NOMO-1 treated with DMSO at 0.1 percent for 48 hours (cell line): ENCODE data around the gene GAB3.

Experiments used
- DNase-seq: peaks from one replicate; lab custom pipeline; 2025; ENCODE audit not compliant: unreplicated experiment; lab: John Stamatoyannopoulos, UW

GAB3 gene, protein sequence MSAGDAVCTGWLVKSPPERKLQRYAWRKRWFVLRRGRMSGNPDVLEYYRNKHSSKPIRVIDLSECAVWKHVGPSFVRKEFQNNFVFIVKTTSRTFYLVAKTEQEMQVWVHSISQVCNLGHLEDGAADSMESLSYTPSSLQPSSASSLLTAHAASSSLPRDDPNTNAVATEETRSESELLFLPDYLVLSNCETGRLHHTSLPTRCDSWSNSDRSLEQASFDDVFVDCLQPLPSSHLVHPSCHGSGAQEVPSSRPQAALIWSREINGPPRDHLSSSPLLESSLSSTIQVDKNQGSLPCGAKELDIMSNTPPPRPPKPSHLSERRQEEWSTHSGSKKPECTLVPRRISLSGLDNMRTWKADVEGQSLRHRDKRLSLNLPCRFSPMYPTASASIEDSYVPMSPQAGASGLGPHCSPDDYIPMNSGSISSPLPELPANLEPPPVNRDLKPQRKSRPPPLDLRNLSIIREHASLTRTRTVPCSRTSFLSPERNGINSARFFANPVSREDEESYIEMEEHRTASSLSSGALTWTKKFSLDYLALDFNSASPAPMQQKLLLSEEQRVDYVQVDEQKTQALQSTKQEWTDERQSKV

DNA sequence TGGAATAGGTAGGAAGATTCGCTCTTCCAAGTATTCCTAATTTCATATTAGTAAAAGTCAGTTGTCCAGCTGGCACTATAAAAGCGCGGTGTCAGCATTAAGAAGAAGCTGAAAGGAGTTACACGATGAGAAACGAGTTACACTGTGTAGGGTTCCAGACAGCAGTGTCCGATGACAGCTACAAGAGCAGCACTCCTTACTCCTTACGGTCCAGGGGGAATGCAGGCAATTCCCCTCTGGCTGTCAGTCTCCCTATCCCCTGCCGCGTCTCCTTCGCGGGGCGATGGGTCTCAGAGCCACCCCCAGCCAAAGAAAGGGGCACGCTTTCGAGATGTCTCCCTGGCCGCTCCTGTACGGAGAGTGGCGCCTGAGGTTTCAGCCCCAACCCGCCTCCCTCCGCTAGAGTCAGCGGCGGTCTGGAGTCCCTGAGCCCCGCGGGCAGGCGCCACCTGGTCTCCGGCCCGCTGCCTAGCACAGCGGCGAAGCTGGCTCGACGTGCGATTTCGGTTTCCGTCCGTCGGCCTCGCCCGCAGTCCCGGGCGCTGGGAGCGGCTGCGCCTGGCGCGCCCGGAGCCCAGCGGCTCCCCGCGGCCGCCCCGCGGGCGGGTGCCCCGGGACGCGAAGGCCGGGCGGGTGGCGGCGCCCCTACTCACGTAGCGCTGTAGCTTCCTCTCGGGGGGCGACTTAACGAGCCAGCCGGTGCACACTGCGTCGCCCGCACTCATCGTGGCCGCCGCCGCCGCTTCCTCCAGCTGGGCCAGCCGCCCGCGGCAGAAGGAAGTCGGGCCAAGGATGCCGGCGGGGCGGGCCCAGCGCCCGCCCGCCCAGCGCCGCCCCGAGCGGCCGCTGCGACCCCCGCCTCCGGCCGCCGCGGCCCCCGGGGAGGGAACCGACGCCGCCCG, at the start of gene GAB3:
TSS of gene GAB3 (minus strand) at position 777 of the 902 bp plus-strand sequence. CDS start at position 725, 52 bp downstream.
- peak; percentile 27 for DNase-seq

DNA sequence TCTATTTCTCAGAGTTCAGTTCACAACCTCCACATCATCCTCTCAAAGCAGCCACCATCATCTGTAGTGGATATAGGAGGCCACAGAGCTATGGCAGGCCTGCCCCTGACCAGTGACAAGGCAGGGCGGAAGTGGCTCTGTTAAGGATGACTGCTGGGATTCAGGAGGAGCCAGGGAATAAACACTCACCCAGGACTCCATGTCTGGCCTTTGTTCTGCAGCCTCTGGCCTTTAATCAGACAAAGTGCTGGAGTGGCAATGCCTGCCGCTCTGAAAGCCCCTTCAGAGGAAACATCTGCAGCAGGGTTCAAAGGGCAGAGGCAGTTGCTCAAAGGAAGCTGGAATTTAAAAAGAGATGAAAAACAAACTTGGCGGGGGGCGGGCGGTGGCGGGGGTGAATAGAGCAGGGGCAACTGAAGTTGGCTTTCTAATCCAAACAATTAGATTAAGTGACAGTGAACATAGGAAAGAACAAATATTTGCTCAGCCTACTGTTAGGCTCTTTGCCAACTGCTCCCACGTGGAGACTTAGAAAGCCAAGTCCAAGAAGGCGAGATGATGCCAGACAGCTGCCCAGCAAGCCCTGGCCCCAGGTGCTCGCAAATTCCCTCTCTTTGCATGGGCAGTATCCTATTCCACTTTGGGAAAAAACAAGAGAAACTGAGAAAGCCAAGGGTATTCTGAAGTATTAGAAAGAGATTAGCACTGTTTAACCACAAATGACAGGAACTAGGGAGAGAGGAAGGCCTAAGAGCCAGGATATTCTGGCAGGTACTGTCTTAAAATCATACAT, 48.9 kb upstream of the GAB3 start:
- no peak for DNase-seq

DNA sequence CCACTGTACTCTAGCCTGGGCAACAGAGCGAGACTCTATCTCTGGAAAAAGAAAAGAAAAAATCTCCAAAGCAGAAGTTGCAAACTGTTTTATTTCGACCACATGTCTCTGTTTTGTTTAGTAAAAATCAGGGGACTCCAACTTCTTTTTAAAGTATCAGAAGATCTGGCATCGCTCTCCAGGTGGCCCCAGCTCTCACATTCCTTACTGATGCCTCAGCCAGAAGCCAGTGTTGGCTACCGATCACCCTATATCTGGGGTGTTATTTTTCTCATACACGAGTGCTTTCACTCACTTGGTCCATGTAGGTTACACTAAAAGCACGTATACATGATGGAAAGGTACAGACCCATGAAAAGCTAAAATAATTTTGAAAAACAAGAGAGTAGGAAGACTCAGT, 46.1 kb upstream of the GAB3 start:
- no peak for DNase-seq

DNA sequence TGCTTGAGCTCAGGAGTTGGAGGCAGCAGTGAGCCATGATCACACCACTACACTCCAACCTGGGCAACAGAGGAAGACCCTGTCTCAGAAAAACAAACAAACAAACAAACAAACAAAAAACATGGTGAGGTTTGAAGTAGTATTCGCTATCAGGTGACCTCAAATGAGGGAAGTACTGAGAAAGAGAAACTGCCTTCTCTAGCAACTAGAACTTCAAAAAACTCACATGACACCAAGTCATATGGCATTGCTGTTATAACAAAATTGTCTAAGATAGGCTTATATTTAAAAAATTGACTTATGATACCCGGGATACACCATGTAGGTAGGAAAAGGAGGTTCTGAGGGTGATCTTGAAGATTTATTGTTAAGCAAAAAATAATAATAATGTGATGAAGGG, 44.1 kb upstream of the GAB3 start:
- DNase-seq = no peak

DNA sequence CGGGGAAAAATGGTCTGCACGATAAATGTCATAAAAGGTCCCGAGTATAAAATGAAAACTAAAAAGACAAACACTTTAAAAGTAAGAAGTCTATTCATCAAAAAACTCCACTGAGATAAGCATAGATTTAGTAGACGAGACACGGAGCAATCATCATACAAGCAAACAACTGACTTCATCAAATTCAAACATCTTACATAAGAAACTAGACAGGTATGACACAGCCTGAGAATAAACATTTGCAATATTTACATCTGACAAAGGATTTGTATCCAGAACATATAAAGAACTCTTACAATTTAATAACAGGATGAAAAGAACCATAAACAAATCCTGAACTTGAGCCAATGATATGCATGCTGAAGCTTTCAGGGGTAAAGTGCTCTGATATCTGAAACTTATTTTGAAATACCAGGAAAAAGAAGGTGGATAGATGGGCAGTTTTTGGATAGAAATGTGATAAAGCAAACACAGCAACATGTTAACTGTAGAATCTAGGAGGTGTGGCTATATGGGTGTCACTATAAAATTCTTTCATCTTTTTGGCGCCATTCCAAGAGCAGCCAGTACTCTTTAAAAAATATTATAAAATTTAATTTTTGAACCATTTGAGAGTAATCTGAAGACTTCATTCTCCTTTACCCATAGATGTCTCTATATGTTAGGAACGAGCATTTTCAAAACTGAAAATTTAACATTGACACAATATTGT, 42.4 kb upstream of the GAB3 start:
- DNase-seq = no peak

DNA sequence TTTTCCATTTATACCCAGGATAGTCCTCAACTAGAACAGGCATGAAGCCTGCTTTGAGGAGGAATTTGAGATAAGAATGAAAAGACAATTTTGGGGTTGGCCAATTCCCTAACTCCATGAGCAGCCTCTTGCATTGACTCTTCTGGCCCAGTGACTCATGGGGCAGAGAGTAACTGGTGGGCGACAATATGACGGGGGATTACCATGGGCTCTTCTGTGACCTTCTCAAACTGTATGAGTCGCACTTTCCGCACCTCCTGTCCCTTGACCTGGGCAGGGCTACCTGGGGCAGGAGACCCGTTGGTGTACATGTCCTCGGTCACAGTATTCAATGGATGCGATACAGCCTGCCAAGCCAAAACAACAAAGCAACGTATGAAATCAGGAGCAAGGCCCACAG, 41.1 kb upstream of the GAB3 start:
- DNase-seq = no peak

DNA sequence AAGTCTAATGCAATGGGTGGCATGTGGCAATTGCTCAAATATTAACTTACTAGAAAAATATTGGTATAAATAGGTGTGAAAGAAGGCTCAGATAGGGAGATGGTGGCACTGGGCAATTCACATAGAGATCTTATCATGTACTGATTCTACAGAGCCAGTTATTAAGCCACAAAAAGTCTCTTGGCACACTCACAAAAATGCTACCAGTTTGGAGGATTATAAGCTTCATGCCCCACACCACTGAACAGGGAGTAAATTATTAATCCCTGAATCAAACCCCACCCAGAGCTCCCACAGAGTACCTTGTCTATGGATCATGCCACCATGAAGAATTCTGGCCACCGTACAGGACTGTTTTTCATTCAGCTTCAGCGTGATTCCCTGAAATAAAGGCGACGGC, 40.6 kb upstream of the GAB3 start:
- DNase-seq = no peak

DNA sequence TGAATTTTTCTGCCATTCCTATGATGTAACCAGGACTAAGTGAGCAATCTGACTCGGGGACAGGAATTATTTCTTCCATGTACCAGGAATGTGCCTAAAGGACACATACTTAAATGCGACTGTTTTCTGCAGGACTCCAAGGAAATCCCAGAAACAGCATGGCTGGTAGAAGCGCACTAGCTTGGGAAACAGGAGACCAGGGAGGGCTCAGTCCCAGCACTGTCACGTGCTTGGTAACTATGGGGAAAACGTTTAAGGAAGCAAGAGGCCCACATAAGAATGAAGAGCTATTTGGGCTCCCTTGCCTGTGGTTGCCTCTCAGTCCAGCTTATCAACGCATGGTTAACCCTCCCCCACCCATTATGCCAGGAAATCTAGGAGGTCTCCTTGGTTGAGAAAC, 34.8 kb upstream of the GAB3 start:
- no peak for DNase-seq

DNA sequence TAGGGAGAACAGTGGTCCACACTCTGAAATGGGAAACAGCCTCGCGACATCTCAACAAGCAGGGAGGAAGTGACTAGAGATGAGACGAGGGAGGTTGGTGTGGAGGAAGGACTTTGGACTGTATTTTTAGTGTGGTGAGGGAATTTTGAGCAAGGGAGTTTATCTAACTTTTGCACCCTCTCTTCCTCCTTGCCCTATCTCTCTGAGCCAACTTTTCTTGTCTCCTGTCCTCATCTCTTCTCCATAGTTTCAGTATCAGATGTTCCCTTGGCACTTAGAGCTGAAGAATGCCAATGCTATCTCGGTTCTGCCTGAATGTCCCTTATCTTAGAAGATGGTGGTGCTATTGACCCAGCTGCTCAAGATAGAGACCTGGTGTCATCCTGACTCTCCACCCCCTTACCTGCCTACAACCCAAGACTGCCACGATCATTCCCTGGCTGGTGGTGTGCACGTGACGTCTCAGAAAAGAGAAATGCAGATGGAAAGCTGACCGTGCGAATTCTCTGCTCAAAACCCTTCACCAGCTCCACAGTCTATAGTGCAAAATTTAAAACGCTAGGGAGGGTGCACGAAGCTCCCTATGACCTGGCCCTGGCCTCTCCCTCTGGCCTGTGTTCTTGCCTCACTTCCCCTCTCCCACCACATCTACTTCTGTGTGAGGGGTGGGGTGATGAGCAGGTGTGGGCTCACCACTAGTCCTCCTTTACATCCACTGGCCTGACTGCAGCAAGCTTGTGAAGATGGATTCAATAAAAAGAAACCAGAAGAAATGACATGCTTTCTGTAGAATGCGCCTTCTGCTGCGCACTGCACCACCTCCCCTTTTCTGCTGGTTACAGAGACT, 33.5 kb upstream of the GAB3 start:
- peak; percentile 13 for DNase-seq

DNA sequence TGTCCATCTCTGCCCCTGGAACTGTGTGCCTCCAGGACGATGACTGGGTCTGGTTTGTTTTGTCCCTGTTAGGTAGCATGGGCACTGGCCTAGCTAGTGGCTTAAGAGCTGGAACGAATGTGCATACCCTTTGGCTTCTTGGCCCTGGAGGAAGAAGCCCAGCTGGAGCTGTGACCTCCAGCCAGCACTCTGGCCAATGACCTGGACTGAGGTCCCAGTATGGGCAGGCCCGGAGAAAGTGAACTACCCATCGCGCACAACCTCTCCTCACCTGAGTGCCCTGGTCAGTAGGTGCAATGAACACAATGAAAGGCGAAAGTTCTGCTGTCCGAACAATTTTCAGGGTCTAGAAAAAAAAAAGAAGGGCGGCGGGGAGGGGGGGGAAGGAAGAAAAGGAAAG, 30.1 kb upstream of the GAB3 start:
- DNase-seq = no peak

DNA sequence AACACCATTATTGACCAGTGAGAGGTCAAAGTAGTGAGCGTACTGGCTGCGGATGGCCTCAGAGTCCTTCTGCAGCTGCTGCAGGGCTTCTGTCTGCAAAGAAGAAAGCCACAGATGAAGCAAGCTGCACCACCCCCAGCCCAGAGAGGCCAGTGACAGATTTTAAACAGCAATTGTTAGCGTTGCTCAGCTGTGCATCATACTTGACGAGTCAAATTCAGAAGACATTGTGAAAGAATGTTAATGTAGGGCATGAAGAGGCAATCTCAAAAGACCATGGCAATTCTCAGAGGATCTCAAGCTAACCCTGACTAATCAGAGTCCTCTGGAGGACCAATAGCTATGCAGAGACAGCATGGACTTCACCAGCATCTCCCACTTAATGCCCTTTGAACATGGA, 28.4 kb upstream of the GAB3 start:
- DNase-seq = no peak

DNA sequence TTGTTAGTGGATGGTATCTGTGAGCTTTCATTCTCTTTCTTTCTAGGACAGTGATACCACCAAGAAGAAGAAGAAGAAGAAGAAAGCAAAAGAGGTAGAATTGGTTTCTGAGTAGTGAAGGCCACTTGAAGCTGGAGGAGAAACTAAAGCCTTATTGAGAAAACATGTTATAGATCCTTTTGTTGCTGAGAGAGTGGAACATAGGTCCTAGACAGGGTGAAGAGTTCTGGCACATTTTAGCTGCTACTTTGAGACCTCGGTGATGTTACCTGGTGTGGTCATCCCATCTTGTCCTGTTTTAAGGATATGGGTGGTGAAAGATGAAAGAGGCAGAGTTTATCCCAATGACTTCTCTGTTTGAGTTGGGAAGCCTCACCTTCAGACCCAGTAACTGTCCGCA, 25.9 kb upstream of the GAB3 start:
- no peak for DNase-seq

DNA sequence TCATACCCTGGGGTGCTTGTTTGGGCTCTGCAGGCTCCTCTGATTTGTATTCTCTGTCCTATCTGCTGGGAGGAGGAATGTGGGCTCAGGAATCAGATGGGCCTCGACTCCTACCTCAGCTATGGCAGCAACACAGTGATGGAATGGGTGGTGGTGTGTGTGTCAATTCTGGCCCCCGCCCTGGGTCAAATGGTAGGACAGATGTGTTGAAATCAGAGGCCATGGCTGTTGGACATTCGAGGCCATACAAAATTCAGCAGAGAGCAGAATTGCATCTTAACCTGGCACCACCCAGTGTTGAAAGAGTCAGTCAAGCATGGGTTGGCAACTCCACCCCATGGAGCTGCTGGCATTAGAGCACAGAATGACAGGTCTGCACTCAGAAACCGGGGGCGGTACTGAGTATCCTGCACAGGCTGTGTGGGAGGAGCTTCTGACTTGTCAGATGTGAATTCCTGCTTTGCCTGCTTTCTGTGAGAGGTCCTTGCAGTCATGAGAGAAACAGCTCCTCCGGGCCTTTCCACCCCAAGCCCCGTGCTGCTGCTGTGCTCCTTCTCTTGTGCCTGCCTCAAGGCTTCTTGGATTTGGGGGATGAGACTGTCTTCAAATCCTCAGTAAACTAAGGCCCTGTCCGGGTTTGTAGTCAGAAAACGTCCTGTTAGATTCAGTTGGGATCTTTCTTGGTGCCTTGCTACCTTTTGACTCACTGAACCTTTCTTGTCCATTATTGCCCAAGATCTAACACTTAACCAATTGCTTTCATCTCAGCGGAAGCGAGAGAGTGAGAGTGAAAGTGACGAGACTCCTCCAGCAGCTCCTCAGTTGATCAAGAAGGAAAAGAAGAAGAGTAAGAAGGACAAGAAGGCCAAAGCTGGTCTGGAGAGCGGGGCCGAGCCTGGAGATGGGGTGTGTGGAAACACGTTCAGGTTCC, 24.8 kb upstream of the GAB3 start:
- no peak for DNase-seq

DNA sequence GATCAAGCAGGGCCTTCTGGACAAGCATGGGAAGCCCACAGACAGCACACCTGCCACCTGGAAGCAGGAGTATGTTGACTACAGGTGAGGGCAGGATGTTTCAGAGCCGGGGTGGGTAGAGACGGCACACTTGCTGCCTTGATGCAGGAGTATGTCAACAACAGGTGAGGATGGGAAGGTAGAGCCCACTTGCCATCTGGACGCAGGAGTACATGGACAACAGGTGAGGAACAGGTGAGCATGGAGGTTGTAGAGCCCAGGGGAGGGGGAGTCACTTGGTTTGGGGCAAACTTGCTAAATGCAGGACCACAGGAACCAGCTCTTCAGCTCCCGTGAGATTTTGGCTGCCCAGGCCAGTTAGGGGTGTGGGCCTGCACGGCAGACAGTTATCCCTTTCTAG, 23.7 kb upstream of the GAB3 start:
- DNase-seq = no peak

DNA sequence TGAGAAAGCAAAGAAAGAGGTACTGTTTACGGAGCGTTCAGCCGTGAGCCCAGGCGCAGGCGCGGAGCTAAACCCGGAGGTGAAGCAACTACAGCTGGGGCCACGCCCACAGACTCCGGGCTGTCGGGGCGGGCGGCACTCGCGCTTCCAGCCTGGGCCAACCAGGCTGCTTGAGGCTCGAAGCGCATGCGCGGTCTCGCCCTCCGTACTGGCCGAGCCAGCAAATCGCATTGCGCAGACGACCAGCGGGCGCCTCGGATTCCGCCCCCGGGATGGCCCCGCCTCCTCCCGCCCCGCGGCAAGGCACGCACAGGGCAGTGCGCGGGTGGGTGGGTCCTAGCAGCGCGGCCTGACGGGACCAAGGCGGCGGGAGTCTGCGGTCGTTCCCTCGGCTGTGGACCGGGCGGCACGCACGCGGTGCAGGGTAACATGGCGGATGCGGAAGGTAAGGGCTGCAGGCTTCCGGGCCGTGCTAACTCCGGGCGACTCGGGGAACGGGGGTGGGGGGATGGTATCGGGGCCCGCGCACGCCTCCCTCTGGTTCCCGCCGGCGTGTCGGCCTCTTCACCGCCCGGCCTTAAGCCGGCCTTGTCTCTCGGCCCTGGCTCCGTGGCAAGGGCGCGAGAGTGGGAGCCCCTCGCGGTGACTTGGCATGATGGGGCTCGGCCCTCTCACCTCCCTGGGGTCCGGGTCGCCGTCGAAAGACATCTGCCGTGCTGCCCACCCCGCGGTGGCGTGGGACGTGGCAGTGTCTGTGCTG, 11.8 kb upstream of the GAB3 start, which contains the start of gene DKC1:
TSS of gene DKC1 (plus strand) at position 328 of the 760 bp plus-strand sequence. CDS start at position 430, 102 bp downstream.
- DNase-seq = peak; percentile 91

DNA sequence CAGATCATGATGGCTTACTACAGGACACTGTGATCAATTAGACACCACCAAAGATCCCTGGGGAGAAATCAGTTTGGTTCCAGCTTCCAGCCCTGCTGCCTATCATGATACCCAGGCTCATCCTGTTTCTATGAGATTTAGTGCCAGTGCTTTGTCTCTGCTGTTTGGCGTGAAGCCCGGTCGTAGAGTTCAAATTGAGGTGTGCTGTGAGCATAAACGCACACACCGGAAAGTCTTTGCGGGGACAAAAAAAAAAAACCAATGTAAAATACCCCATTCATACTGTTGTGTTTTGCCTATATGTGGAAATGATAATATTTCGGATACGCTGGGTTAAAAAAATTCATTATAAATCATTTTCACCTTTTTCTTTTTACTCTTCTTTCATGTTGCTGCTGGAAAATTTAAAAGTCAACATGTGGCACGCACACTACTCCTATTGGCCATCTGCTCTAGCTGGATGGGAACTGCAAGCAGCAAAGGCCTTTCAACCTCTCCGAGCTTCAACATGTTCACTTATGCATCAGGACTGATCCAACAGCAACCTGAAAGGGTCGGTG, 11.2 kb upstream of the GAB3 start:
- DNase-seq = no peak

DNA sequence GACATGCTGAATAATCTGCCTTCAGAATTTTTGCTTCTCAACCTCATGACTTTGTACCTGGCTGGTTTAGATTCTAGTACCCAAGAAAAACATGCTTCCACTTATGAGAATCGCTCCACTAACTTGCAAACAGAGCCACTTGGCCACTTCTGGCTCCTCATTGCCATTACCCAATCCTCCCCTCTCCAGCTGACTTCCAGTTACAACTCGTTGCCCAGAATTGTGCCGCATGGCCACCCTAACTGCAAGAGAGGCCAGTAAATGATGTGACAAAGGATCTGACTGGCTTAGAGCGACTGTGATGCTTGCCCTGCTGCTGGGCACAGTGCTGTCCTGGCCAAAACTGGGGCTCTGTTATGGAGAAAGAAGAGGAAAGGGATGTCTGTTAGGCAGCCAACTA, 7.8 kb upstream of the GAB3 start:
- DNase-seq = no peak
